IMR-90 (cell line): ENCODE measurements around the gene TACC2. TPM values are rescaled to one million over a fixed set of nuclear protein-coding genes. Genes with fewer than 3 reads are reported as not detected.
A peak's percentile ranks its signal among the peaks of the same experiment; 100 is the strongest.

Source experiments
- ATAC-seq: fragments of 200-7000 bp; cut with Tn5 transposase; 2 replicates; pipeline ENCODE4 v1.9.1; 2020; ENCODE audit warnings: low read depth, mild to moderate bottlenecking, moderate library complexity
- BruUV-seq: library from RNA; stranded (reverse); fragments of 400-500 nt; replicated peaks from 2 replicates; lab custom pipeline; 2021; lab: Mats Ljungman, UMichigan
- CTCF ChIA-PET: fragments of 300-600 bp; formaldehyde crosslinking; extraction: SDS; loops from one replicate; lab custom pipeline; 2021; ENCODE audit warnings: antibody characterized with exemption; lab: Yijun Ruan, JAX
- POLR2A ChIA-PET: fragments of 300-600 bp; sonication (Branson Sonifier 250); formaldehyde crosslinking; loops from one replicate; lab custom pipeline; 2022; ENCODE audit warnings: antibody characterized with exemption; ENCODE audit not compliant: unreplicated experiment; lab: Charles Lee
- DNase-seq: peaks from one replicate; pipeline ENCODE4 v3.0.0; 2013
- H2AFZ ChIP-seq: replicated peaks from 2 replicates; pipeline ENCODE3; 2013; ENCODE audit warnings: low read length, mild to moderate bottlenecking; ENCODE audit not compliant: poor library complexity
- H2AK5ac ChIP-seq: 2 replicates; pipeline ENCODE4 v1.6.1; 2013; ENCODE audit warnings: low read depth, low read length, inconsistent platforms
- H2AK9ac ChIP-seq: replicated peaks from 2 replicates; pipeline ENCODE3; 2013; ENCODE audit warnings: mild to moderate bottlenecking, low read depth, low read length, moderate library complexity; ENCODE audit not compliant: poor library complexity
- H2BK120ac ChIP-seq: 2 replicates; pipeline ENCODE4 v1.6.1; 2013; ENCODE audit warnings: low read depth, low read length, inconsistent platforms
- H2BK15ac ChIP-seq: 3 replicates; pipeline ENCODE4 v1.6.1; 2013; ENCODE audit warnings: low read depth, low read length, inconsistent platforms
- H2BK20ac ChIP-seq: 2 replicates; pipeline ENCODE4 v1.6.1; 2013; ENCODE audit warnings: low read depth, mild to moderate bottlenecking, inconsistent platforms, low read length, moderate library complexity
- H2BK5ac ChIP-seq: 2 replicates; pipeline ENCODE4 v1.6.1; 2013; ENCODE audit warnings: mild to moderate bottlenecking, low read depth, low read length, inconsistent platforms; ENCODE audit not compliant: poor library complexity, severe bottlenecking
- H3K14ac ChIP-seq: replicated peaks from 2 replicates; pipeline ENCODE4 v1.6.1; 2013; ENCODE audit warnings: low read depth, low read length, inconsistent platforms
- H3K18ac ChIP-seq: 2 replicates; pipeline ENCODE4 v1.6.1; 2013; ENCODE audit warnings: low read depth, low read length, control low read depth
- H3K23ac ChIP-seq: 2 replicates; pipeline ENCODE4 v1.6.1; 2013; ENCODE audit warnings: low read depth, low read length, inconsistent platforms
- H3K27ac ChIP-seq: 2 replicates; pipeline ENCODE4 v1.5.1; 2013; ENCODE audit warnings: mild to moderate bottlenecking, control low read depth, low read length; ENCODE audit not compliant: insufficient read depth
- H3K27me3 ChIP-seq: 2 replicates; pipeline ENCODE4 v1.6.1; 2013; ENCODE audit warnings: low read length; ENCODE audit not compliant: control insufficient read depth, insufficient read depth
- H3K36me3 ChIP-seq: 2 replicates; pipeline ENCODE4 v1.6.1; 2013; ENCODE audit warnings: low read length, mixed read lengths; ENCODE audit not compliant: control insufficient read depth, insufficient read depth
- H3K4ac ChIP-seq: 2 replicates; pipeline ENCODE4 v1.6.1; 2013; ENCODE audit warnings: low read depth, low read length, inconsistent platforms
- H3K4me1 ChIP-seq: 2 replicates; pipeline ENCODE4 v1.6.1; 2013; ENCODE audit warnings: low read length, mixed read lengths; ENCODE audit not compliant: control insufficient read depth, insufficient read depth
- H3K4me2 ChIP-seq: 2 replicates; pipeline ENCODE4 v1.6.1; 2013; ENCODE audit warnings: low read depth, mild to moderate bottlenecking, control low read depth, low read length, moderate library complexity
- H3K4me3 ChIP-seq: 2 replicates; pipeline ENCODE4 v1.5.1; 2013; ENCODE audit warnings: low read depth, mild to moderate bottlenecking, control low read depth, low read length, moderate library complexity; ENCODE audit not compliant: insufficient read depth
- H3K56ac ChIP-seq: 2 replicates; pipeline ENCODE4 v1.6.1; 2013; ENCODE audit warnings: low read length, inconsistent platforms; ENCODE audit not compliant: insufficient read depth; ENCODE audit errors: extremely low read depth
- H3K79me1 ChIP-seq, 2 experiments: 2 replicates each; pipeline ENCODE4 v1.6.1; 2013; ENCODE audit warnings: low read length in 2 of 2, inconsistent platforms in 1 of 2, low read depth in 1 of 2
- H3K9ac ChIP-seq: 2 replicates; pipeline ENCODE4 v1.6.1; 2013; ENCODE audit warnings: low read depth, low read length, control low read depth
- H3K9me1 ChIP-seq: 2 replicates; pipeline ENCODE4 v1.6.1; 2013; ENCODE audit warnings: low read length, inconsistent platforms; ENCODE audit not compliant: insufficient read depth
- H3K9me3 ChIP-seq: 2 replicates; pipeline ENCODE4 v1.6.1; 2013; ENCODE audit warnings: low read length; ENCODE audit not compliant: control insufficient read depth, insufficient read depth
- H4K20me1 ChIP-seq: 2 replicates; pipeline ENCODE4 v1.6.1; 2013; ENCODE audit warnings: low read length, inconsistent platforms; ENCODE audit not compliant: insufficient read depth
- H4K5ac ChIP-seq: 2 replicates; pipeline ENCODE4 v1.6.1; 2013; ENCODE audit warnings: mild to moderate bottlenecking, low read depth, low read length, control low read depth
- H4K8ac ChIP-seq, 2 experiments: 2 replicates each; pipeline ENCODE4 v1.6.1; 2013; ENCODE audit warnings: low read depth in 2 of 2, low read length in 2 of 2, control low read depth in 1 of 2, inconsistent platforms in 1 of 2
- H4K91ac ChIP-seq: 2 replicates; pipeline ENCODE4 v1.6.1; 2013; ENCODE audit warnings: low read depth, low read length, inconsistent platforms; ENCODE audit not compliant: insufficient read depth
- BHLHE40 ChIP-seq: fragments of 150-350 bp; IDR thresholded peaks from 2 replicates; pipeline ENCODE4 v1.6.1; 2016; ENCODE audit warnings: mild to moderate bottlenecking, low read depth, low read length
- CEBPB ChIP-seq: IDR thresholded peaks from 2 replicates; pipeline ENCODE4 v1.6.1; 2012; ENCODE audit warnings: low read depth, low read length, improper control_type of control experiment
- CHD1 ChIP-seq: IDR thresholded peaks from 2 replicates; pipeline ENCODE4 v1.6.1; 2012; ENCODE audit warnings: low read depth, low read length, improper control_type of control experiment
- CTCF ChIP-seq: conservative IDR thresholded peaks from 2 replicates; pipeline ENCODE4 v1.5.1; 2012; ENCODE audit warnings: mild to moderate bottlenecking, low read depth, low read length, improper control_type of control experiment
- FOS ChIP-seq: fragments of 150-350 bp; IDR thresholded peaks from 2 replicates; pipeline ENCODE4 v1.6.1; 2016; ENCODE audit warnings: low read depth, low read length
- MAFK ChIP-seq: IDR thresholded peaks from 2 replicates; pipeline ENCODE4 v1.6.1; 2012; ENCODE audit warnings: low read depth, low read length, improper control_type of control experiment
- MAZ ChIP-seq: IDR thresholded peaks from 2 replicates; pipeline ENCODE4 v1.6.1; 2012; ENCODE audit warnings: low read depth, mild to moderate bottlenecking, low read length, improper control_type of control experiment, moderate library complexity, borderline replicate concordance
- MXI1 ChIP-seq: IDR thresholded peaks from 2 replicates; pipeline ENCODE4 v1.6.1; 2012; ENCODE audit warnings: low read depth, mild to moderate bottlenecking, low read length, moderate library complexity, borderline replicate concordance
- POLR2A ChIP-seq: IDR thresholded peaks from 2 replicates; pipeline ENCODE4 v1.6.1; 2012; ENCODE audit warnings: mild to moderate bottlenecking, low read depth, low read length
- RAD21 ChIP-seq: IDR thresholded peaks from 2 replicates; pipeline ENCODE4 v1.6.1; 2012; ENCODE audit warnings: low read length, improper control_type of control experiment
- RCOR1 ChIP-seq: IDR thresholded peaks from 2 replicates; pipeline ENCODE4 v1.6.1; 2012; ENCODE audit warnings: mild to moderate bottlenecking, low read length, improper control_type of control experiment; ENCODE audit not compliant: insufficient replicate concordance
- RFX5 ChIP-seq: IDR thresholded peaks from 2 replicates; pipeline ENCODE4 v1.8.0; 2012; ENCODE audit warnings: low read depth, mild to moderate bottlenecking, low read length, moderate library complexity
- SMC3 ChIP-seq: fragments of 150-350 bp; IDR thresholded peaks from 2 replicates; pipeline ENCODE4 v1.6.1; 2016; ENCODE audit warnings: low read depth, mild to moderate bottlenecking, antibody characterized with exemption, low read length, moderate library complexity
- USF2 ChIP-seq: fragments of 150-350 bp; IDR thresholded peaks from 2 replicates; pipeline ENCODE4 v1.6.1; 2017; ENCODE audit warnings: mild to moderate bottlenecking, antibody characterized with exemption, low read length, low read depth
- WGBS, 2 experiments: methylation state at CpG; one replicate each; pipeline versions ENCODE4 v1.1.5 to v1.1.7; 2013; ENCODE audit warnings: missing lambda C conversion rate in 2 of 2; ENCODE audit not compliant: insufficient read length in 1 of 2; ENCODE audit errors: extremely low coverage in 2 of 2; 5-methylcytosine and 5-hydroxymethylcytosine counted together
- dilution Hi-C: fragments of 300-500 bp; cut with HindIII; formaldehyde crosslinking; loops from one replicate; pipeline ENCODE4 v1.14.3; 2018; ENCODE audit warnings: low sequenced_read_pairs; ENCODE audit not compliant: unreplicated experiment
- in situ Hi-C: fragments of 300-500 bp; cut with MboI; formaldehyde crosslinking; loops from 3 replicates; pipeline ENCODE4 v1.14.3; 2019; ENCODE audit warnings: low sequenced_read_pairs, inconsistent platforms, mixed read lengths
- intact Hi-C: fragments of 100-400 bp; cut with micrococcal nuclease; formaldehyde crosslinking; loops from 2 replicates; pipeline ENCODE4 v1.10.0; 2022
- polyA plus RNA-seq, 3 experiments: library from polyadenylated mRNA; depleted of rRNA; stranded (reverse); fragments of >200 nt; gene quantifications; 2 replicates each; pipeline ENCODE4 v1.2.3, GENCODE V29; 2012; ENCODE audit warnings: low replicate concordance in 1 of 3
- total RNA-seq: library from RNA; depleted of rRNA; stranded (reverse); fragments of >200 nt; gene quantifications from 2 replicates; pipeline ENCODE4 v1.2.3, GENCODE V29; 2012

The TACC2 gene
- total and polyA plus RNA-seq, 2 of the 4 experiments (the other 2 are of a cell fraction) = 2.9 to 15.4 TPM

GRCh38 chr10:122138831-122139625 lies 150.1 kb downstream of the TACC2 start:
- BruUV-seq = no TSS peak
- DNase-seq = no peak
- no peak overlapping the region for H4K91ac ChIP-seq
- in situ Hi-C loops = loop anchor here (25.0 kb wide), 1 partner anchor 1023 kb away; the partner anchor contains the start of gene BUB3
- no peak overlapping the region for H3K14ac ChIP-seq
- H3K56ac ChIP-seq = no peak overlapping the region
- H4K5ac ChIP-seq = no peak overlapping the region
- no peak overlapping the region for H3K27ac ChIP-seq
- no peak overlapping the region for H2BK15ac ChIP-seq
- peaks cover 25% of the 10 kb centered on the region for H3K4me1 ChIP-seq
- H3K18ac ChIP-seq = no peak overlapping the region
- H3K9me1 ChIP-seq = peaks cover 25% of the 10 kb centered on the region
- H3K4ac ChIP-seq = no peak overlapping the region
- H2AK5ac ChIP-seq = peak overlapping the region; percentile 61; the same call in 1 of the 2 replicates
- no peak overlapping the region for H2BK5ac ChIP-seq
- dilution Hi-C loops = no loop called here
- no peaks in the 10 kb centered on the region for H3K9me3 ChIP-seq
- peaks cover 23% of the 10 kb centered on the region for H4K20me1 ChIP-seq
- H3K27me3 ChIP-seq = no peaks in the 10 kb centered on the region
- no peak overlapping the region for H3K23ac ChIP-seq
- peaks cover 3 to 68% of the 10 kb centered on the region in 2 experiments for H3K79me1 ChIP-seq
- 74% methylated on average over 8 of the region's 16 CpGs; no CpG with 5 or more reads in 1 of the 2 experiments for WGBS, 2 experiments
- H3K36me3 ChIP-seq = peaks cover 4% of the 10 kb centered on the region; the same call in 1 of the 2 replicates
- H3K9ac ChIP-seq = no peak overlapping the region
- no peak overlapping the region for H3K4me2 ChIP-seq
- ATAC-seq = no peak
- POLR2A ChIA-PET = no interaction called here
- intact Hi-C loops = no loop called here
- H2AK9ac ChIP-seq = no peak overlapping the region
- no peak overlapping the region; the same call in 1 of the 2 replicates for H2BK120ac ChIP-seq
- CTCF ChIA-PET = interaction anchor here (0.7 to 2.4 kb wide), 2 partner anchors 129 to 1188 kb away, joined by 3 to 6 read pairs; no protein-coding TSS in a partner anchor
- H2BK20ac ChIP-seq = no peak overlapping the region
- no peak overlapping the region for H4K8ac ChIP-seq
- no peak overlapping the region for H3K4me3 ChIP-seq
- no peak overlapping the region for H2AFZ ChIP-seq
- TF ChIP-seq POLR2A (no peak), FOS (no peak), CEBPB (no peak), MAFK (no peak), RFX5 (no peak), RCOR1 (no peak), MXI1 (no peak), CHD1 (no peak), SMC3 (no peak), MAZ (no peak), RAD21 (no peak), CTCF (no peak), BHLHE40 (no peak), USF2 (no peak)
